Activated effector memory CD4-positive, alpha-beta T cell treated with Interleukin-2 at 50 U/mL for 16 hours (primary cell): ENCODE data around the gene TEX264.
A peak's percentile ranks its signal among the peaks of the same experiment; 100 is the strongest.

Experiments
- DNase-seq: peaks from one replicate; pipeline ENCODE4 v3.0.0-alpha.2; 2020

Gene TEX264

GRCh38 chr3:51675201-51675611 lies 4.2 kb downstream of the TEX264 start:
- no peak for DNase-seq

DNA sequence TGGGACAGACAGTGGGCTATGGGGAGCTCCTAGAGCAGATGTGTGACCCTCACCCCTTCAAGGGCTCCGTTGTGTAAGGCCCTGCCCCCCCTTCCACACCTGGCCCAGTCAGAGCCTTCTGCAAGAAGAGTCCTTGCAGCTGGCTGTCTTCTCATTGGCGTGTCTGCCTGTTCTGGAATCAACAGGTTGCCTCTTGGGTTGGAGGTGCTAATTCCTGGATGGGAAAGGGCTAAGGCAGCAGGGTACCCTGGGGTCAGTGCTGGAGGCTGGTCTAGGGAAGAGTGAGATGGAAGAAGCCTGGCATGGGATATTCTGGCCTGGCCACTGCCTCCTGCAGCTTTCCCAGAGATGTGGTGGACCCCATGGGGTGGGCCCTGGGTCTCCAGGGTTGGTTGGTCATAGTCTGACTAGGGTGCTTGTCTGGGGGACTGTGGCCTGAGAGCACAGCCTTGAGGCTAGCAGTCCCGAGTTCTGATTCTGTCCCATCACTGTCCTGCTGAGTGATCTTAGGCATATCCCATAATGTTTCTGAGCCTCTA lies 5.1 kb downstream of the TEX264 start:
- DNase-seq, result no peak

DNA sequence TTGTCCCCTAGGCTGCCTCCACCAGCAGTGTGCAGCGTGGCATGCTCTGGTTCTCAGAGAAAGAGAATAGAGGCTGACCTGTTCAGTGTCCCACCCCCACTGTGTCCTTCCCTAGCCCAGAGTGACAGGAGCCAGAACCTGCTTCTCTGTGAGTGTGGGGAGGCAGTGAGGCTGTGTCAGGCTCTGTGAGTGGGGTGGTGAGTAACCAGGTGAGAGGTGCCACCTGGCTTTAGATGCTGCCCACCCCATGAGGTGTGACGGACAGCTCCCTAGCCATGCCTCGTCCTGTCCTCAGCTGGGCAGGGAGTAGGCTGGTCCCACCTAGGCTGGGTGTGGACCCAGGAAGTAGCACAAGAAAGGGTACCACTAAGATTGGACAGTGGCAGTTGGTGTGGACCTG lies 6.3 kb downstream of the TEX264 start:
- no peak for DNase-seq

- DNase-seq, result no peak
These were observed 7.1 kb downstream of the TEX264 start for GRCh38 chr3:51678186-51678585.

- DNase-seq, result no peak
These were observed 7.6 kb downstream of the TEX264 start for GRCh38 chr3:51678641-51679040.

GRCh38 chr3:51679318-51679717 lies 8.3 kb downstream of the TEX264 start:
- no peak for DNase-seq

GRCh38 chr3:51679777-51680176 lies 8.7 kb downstream of the TEX264 start:
- DNase-seq, result no peak

DNA sequence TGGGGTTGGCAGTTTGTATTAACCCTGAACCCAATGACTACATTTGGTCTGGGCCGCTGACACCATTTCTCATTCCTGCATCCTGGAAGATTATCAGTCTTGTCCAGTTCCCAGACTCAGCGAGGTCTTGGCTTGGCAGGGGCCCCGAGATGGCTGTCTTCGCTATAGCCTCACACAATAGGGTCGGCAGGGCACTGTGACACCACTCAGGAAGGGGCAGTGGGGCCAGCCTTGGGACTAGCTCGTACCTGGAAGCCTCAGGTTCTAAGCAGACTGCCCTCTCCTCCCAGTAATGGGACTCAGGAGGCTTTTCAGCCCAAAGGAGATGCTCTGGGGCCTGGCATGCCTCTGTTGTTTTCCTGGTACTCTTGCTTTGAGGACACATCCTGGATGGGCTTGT lies 9.1 kb downstream of the TEX264 start:
- DNase-seq, result no peak

DNA sequence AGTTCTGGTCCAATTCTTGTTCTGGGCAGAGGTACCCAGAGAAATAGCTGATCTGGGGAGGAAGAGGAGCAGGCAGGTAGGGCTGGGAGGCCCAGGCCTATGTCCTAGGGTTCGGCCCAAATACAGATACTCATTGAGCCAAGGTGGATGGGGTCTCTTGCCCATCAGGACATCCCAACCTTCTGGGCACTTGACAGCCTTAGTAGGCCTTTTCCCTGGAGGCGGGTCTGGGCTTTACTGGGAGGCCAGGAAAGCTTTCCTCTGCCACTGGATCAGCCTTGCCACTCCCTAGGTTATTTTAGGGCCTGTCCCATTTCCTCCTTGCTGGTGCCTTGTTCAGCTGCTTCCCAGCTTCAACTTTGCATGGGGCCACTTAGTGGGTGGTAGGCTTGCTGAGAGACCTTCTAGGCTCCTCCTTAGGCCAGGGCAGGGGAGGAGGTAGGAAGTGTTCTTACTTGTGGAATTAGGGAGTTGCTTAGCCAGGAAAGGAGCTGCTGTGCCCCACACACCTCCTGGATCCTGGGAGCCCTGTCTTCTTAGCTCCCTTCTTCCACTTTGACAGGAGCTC lies 9.7 kb downstream of the TEX264 start:
- no peak for DNase-seq

GRCh38 chr3:51681453-51681852 lies 10.4 kb downstream of the TEX264 start:
- peak; percentile 60 for DNase-seq

- peak; percentile 69 for DNase-seq
These were observed 11.0 kb downstream of the TEX264 start for GRCh38 chr3:51682079-51682478.

GRCh38 chr3:51682526-51682925 lies 11.5 kb downstream of the TEX264 start:
- no peak for DNase-seq

- no peak for DNase-seq
These were observed 12.5 kb downstream of the TEX264 start for GRCh38 chr3:51683566-51683965.

GRCh38 chr3:51684971-51685751 lies 14.1 kb downstream of the TEX264 start:
- no peak for DNase-seq

DNA sequence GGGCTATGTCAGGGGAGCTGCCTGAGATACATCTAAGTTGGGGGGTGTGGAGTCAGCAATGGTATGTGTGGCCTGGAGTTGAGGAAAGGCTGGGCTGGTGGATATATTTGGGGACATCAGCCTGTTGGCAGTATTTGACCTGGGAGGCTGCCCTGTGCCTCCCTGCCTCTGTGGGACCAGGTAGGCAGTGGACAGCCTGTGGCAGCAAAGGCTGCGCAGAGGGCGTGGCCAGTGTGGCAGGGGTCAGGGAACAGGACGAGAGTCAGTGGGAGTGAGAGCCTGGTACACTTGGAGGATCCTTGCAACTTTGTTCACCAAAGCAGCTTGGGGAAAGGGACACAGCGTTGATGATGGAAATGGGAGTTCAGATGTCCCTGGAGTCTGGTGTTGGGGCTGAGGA lies 15.0 kb downstream of the TEX264 start:
- no peak for DNase-seq

GRCh38 chr3:51686512-51687215 lies 15.6 kb downstream of the TEX264 start:
- DNase-seq, result peak; percentile 86

- DNase-seq, result no peak
These were observed 16.6 kb downstream of the TEX264 start for GRCh38 chr3:51687431-51688205.

GRCh38 chr3:51688206-51688600 lies 17.2 kb downstream of the TEX264 start:
- no peak for DNase-seq

- DNase-seq, result no peak
These were observed 20.0 kb downstream of the TEX264 start for GRCh38 chr3:51691021-51691420.

DNA sequence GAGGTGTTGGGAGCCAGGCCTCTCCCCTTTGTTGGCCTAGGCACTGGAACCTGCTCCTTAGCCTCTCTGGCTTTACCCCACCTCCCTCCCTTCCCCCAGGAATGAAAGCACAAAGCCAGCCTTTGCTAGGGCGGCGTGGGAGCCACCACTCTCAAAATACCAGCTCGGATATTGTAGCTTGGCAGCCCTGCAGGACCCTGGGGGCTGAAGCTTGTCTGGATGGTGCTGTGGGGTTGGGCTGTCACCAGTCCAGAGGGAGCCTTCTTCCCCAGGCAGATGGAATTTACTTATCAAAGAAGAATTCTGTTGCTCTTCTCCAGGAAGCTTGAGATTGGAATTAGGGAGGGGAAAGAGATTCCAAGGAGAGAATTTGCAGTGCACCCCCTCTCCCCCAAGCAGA lies 20.9 kb downstream of the TEX264 start:
- no peak for DNase-seq

DNA sequence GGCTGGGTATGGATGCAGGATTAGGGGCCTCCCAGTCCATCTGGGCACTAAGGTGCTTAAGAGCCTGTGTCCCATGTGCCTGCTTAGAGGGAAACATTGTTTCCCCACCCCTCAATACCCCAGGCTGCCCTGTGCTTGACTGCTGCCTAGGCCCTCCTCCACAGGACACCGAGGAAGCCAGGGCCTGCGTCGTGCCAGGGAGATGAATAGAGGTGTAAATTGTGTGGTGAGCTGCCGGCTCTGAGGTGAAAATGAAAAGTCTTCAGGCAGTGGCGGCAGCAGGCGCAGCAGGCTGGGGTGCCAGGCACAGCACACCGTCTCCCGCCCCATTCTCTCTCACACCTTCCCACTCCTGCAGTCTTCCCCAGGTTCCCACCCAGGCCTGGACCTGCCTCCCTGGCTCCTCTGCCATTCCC lies 21.9 kb downstream of the TEX264 start:
- DNase-seq, result no peak

DNA sequence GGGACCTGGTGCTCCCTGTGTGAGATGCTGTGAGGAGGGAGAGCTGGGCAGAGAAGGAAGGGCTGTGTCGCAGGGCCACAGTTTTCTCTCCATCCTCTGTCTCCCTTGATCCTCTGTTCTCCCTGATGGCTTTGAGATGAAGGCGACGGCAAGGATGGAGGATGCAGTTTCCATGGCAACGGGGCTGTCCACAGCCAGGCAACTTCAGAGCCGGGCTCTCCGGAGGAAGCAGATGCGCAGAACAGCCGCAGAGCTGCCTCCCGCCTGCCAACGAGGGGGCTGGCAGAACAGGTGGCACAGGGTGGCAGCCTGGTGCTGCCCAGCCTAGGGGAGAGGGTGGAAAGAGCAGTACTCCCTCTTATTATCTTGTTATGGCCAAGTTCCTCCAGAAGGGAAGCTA lies 25.9 kb downstream of the TEX264 start:
- DNase-seq, result no peak

DNA sequence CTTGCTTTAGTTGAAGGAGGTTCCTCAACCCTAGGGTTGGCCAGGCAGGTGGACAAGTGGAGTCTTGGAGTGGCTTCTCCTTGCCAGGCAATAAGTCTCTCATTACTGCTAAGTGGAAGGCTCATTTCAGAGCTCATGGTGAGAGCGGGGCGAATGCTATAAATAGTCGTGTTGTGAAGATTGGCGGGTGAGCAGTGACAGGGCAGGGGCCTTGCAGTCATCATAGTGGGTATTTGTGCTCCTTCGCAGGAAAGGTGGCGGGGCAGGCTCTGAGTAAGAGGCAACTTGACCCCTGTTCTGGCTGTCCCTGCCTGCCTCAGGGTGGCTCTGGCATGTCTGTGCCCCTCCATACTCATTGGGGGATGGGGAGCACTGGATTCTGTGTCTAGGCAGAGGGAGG lies 27.2 kb downstream of the TEX264 start:
- DNase-seq, result no peak
